HepG2 (cell line): ENCODE data around the gene MXRA7. TPM values are rescaled to one million over a fixed set of nuclear protein-coding genes. Genes with fewer than 3 reads are reported as not detected.
A peak's percentile ranks its signal among the peaks of the same experiment; 100 is the strongest.

Source experiments
- ATAC-seq: fragments of 200-7000 bp; cut with Tn5 transposase; 3 replicates; pipeline ENCODE4 v1.9.1; 2020; ENCODE audit warnings: mild to moderate bottlenecking, moderate library complexity
- BruUV-seq: library from RNA; stranded (reverse); fragments of 400-500 nt; replicated peaks from 2 replicates; lab custom pipeline; 2021; lab: Mats Ljungman, UMichigan
- CTCF ChIA-PET: fragments of 300-600 bp; formaldehyde crosslinking; extraction: SDS; loops from one replicate; lab custom pipeline; 2021; ENCODE audit warnings: low total read pairs, inconsistent platforms, low intra/inter-chr PET ratio; lab: Yijun Ruan, JAX
- POLR2A ChIA-PET: fragments of 350-600 bp; sonication (Branson Sonifier 250); formaldehyde crosslinking; loops from one replicate; lab custom pipeline; 2020; ENCODE audit warnings: antibody characterized with exemption, inconsistent platforms; lab: Yijun Ruan, JAX
- DNase-seq: peaks from one replicate; pipeline ENCODE4 v3.0.0-alpha.2; 2015; ENCODE audit warnings: low spot score
- FAIRE-seq: peaks from 3 replicates; lab custom pipeline; 2011; peaks lifted over from hg19 to GRCh38; lab: Jason Lieb, UNC
- H2AFZ ChIP-seq: one replicate; pipeline ENCODE4 v1.6.1; 2011; ENCODE audit warnings: low read length, inconsistent platforms
- H3K27ac ChIP-seq: fragments of 300-600 bp; 3 replicates; pipeline ENCODE4 v1.8.0; 2011; ENCODE audit warnings: mixed run types, mild to moderate bottlenecking, mixed read lengths, low read length, inconsistent platforms; ENCODE audit not compliant: insufficient read depth; ENCODE audit errors: extremely low read length
- H3K27me3 ChIP-seq, 2 experiments: fragments of 200-600 bp in 1 of 2; 2 replicates in 1 of 2; 3 replicates in 1 of 2; pipeline versions ENCODE4 v1.6.0 to v1.8.0; 2011; ENCODE audit warnings: low read length in 2 of 2, mild to moderate bottlenecking in 2 of 2, moderate library complexity in 2 of 2, inconsistent platforms in 1 of 2; ENCODE audit not compliant: insufficient read depth in 2 of 2, control insufficient read depth in 1 of 2
- H3K36me3 ChIP-seq, 2 experiments: fragments of 200-600 bp in 1 of 2; replicated peaks in 1 of 2; 2 replicates in 1 of 2; 3 replicates in 1 of 2; pipeline versions ENCODE4 v1.5.1 to v1.8.0; 2011; ENCODE audit warnings: low read length in 2 of 2, inconsistent platforms in 1 of 2; ENCODE audit not compliant: insufficient read depth in 2 of 2, control insufficient read depth in 1 of 2
- H3K4me1 ChIP-seq: 2 replicates; pipeline ENCODE4 v1.5.1; 2012; ENCODE audit warnings: low read length, inconsistent platforms; ENCODE audit not compliant: insufficient read depth
- H3K4me2 ChIP-seq: 2 replicates; pipeline ENCODE4 v1.6.0; 2011; ENCODE audit warnings: low read depth, low read length, inconsistent platforms
- H3K4me3 ChIP-seq, 3 experiments: fragments of 200-600 bp in 1 of 3; sonication (generic), shearing (Covaris generic) in 1 of 3; replicated peaks in 1 of 3; 2 replicates each; pipeline ENCODE4 v1.5.1; 2011 to 2016; ENCODE audit warnings: low read length in 3 of 3, inconsistent platforms in 2 of 3, low read depth in 2 of 3, mild to moderate bottlenecking in 2 of 3, control low read depth in 1 of 3, mixed read lengths in 1 of 3; ENCODE audit not compliant: insufficient read depth in 1 of 3
- H3K79me2 ChIP-seq: one replicate; pipeline ENCODE4 v1.6.1; 2011; ENCODE audit warnings: low read length, inconsistent platforms; ENCODE audit not compliant: insufficient read depth
- H3K9ac ChIP-seq: 2 replicates; pipeline ENCODE4 v1.6.0; 2011; ENCODE audit warnings: mild to moderate bottlenecking, low read depth, low read length, inconsistent platforms; ENCODE audit not compliant: insufficient read depth
- H3K9me3 ChIP-seq: 2 replicates; pipeline ENCODE4 v1.5.1; 2012; ENCODE audit warnings: mild to moderate bottlenecking, low read length
- H4K20me1 ChIP-seq: 2 replicates; pipeline ENCODE4 v1.6.0; 2011; ENCODE audit warnings: inconsistent platforms, mild to moderate bottlenecking, low read length, moderate library complexity; ENCODE audit not compliant: insufficient read depth
- GABPA ChIP-seq, 2 experiments: IDR thresholded peaks; 2 replicates each; pipeline ENCODE4 v1.6.1; 2011 to 2016; ENCODE audit warnings: low read depth in 2 of 2, low read length in 1 of 2, missing biosample characterization in 1 of 2, missing genetic modification characterization in 1 of 2
- KAT8 ChIP-seq: IDR thresholded peaks from 2 replicates; pipeline ENCODE4 v1.6.1; 2016; ENCODE audit warnings: missing genetic modification reagents, missing compliant biosample characterization
- NAIF1 ChIP-seq: sonication (generic); formaldehyde crosslinking; IDR thresholded peaks from 2 replicates; pipeline ENCODE4 v1.5.0; 2020; ENCODE audit warnings: mild to moderate bottlenecking, missing genetic modification reagents, borderline replicate concordance
- STAG1 ChIP-seq: sonication (generic); formaldehyde crosslinking; IDR thresholded peaks from 2 replicates; pipeline ENCODE4 v1.4.0; 2020; ENCODE audit warnings: missing genetic modification reagents
- ZFP36 ChIP-seq: fragments of 150-350 bp; IDR thresholded peaks from 2 replicates; pipeline ENCODE4 v1.6.1; 2018; ENCODE audit warnings: borderline replicate concordance, low read length, low read depth; ENCODE audit not compliant: partially characterized antibody
- ZNF660 ChIP-seq: sonication (generic); formaldehyde crosslinking; IDR thresholded peaks from 2 replicates; pipeline ENCODE4 v1.5.1; 2020; ENCODE audit warnings: mild to moderate bottlenecking, low read depth, missing genetic modification reagents, borderline replicate concordance
- WGBS: methylation state at CpG from one replicate; pipeline ENCODE4 v1.1.6; 2017; ENCODE audit warnings: low lambda C conversion rate; 5-methylcytosine and 5-hydroxymethylcytosine counted together
- in situ Hi-C: cut with HindIII; loops from 2 replicates; pipeline ENCODE4 v1.10.0; 2017; ENCODE audit warnings: low pct_unique_long_range_greater_than_20kb; ENCODE audit not compliant: extremely low pct_ligation_motif_present
- intact Hi-C: fragments of 100-400 bp; cut with micrococcal nuclease; formaldehyde crosslinking; loops from one replicate; pipeline ENCODE4 v1.10.0; 2022; ENCODE audit not compliant: unreplicated experiment
- polyA plus RNA-seq, 8 experiments: library from polyadenylated mRNA; depleted of rRNA in 3 of 8; stranded (reverse) in 7 of 8; unstranded in 1 of 8; fragments of >200 nt; fragmentation: Illumina TruSeq in 4 of 8; extraction: Trizol in 4 of 8; gene quantifications; 2 replicates each; pipeline versions ENCODE4 v1.2.1 to v1.2.3, GENCODE V29; 2011 to 2016; ENCODE audit warnings: low read depth in 4 of 8, missing spikeins in 1 of 8, mixed read lengths in 1 of 8; ENCODE audit not compliant: insufficient read depth in 1 of 8
- total RNA-seq, 5 experiments: library from RNA; depleted of rRNA; stranded (reverse); fragments of >200 nt; fragmentation: Illumina TruSeq; extraction: Trizol; gene quantifications; 2 replicates each; pipeline ENCODE4 v1.2.3, GENCODE V29; 2016; ENCODE audit warnings: low read depth in 1 of 5
- TF ChIP-seq, protein P1 (sequence below): sonication (generic); formaldehyde crosslinking; IDR thresholded peaks from 2 replicates; pipeline ENCODE4 v1.4.0; 2020; ENCODE audit warnings: mild to moderate bottlenecking, missing genetic modification reagents, borderline replicate concordance
- TF ChIP-seq, protein P2 (sequence below): sonication (generic); formaldehyde crosslinking; IDR thresholded peaks from 2 replicates; pipeline ENCODE4 v1.4.0; 2020; ENCODE audit warnings: missing genetic modification reagents

The MXRA7 gene
- total and polyA plus RNA-seq, 2 of the 13 experiments (the other 11 are each of a cell fraction or from before 2014, with no cell fraction given), result 44.8 to 112 TPM

DNA sequence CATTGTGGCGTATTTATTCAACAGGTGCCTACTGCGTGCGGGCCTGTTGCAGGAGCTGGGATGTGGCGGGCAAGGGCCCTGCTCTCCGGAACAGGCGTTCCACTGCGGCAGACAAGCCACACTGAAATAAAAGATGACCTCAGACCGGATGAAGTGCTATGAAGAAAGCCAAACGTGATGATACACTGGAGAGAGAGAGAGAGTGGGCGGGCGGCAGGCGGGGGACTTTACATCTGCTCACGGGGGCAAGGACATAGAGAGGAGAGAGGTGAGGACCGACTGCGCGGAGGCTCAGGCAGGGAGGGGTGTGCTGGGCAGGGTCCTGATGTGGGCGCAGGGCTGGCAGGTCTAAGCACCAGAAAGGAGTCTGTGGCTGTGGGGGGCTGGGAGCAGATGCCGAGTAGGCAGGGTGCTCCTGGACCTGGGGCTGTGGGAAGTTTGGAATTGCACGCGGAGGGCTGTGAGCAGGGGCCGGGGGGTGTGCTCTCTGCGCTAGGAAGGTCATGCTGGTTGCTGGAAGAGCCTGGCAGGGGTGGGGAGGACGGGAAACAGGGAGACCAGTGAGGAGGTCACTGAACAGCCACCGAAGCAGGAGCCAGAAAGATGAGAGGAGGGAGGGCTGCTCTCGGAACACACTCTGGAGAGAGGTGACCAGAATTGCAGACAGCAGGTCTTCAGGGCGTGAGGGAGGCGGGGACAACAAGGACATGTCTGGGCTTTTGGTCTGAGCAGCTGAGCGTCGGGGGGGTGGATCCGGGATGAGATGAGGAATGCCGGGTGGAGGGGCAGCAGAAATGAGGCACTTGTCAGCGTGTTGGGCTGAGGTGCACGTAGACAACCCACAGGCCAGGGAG is 9.9 kb downstream of the MXRA7 start:
- intact Hi-C loops, result loop anchor here (10.0 kb wide), 1 partner anchor 146 kb away; no protein-coding TSS in a partner anchor
- Histone ChIP-seq H3K9ac (peak overlapping the region; percentile 64), H3K4me3 (peak overlapping the region; percentile 56 to 75 (median 62)), H3K79me2 (peaks cover 23% of the 10 kb centered on the region), H3K4me2 (peak overlapping the region; percentile 94), H3K9me3 (no peaks in the 10 kb centered on the region), H3K36me3 (no peaks in the 10 kb centered on the region), H4K20me1 (peaks cover 3% of the 10 kb centered on the region; the same call in 1 of the 2 replicates), H3K27ac (peak overlapping the region; percentile 71), H3K4me1 (peaks cover 74% of the 10 kb centered on the region), H2AFZ (no peak overlapping the region), H3K27me3 (no peaks in the 10 kb centered on the region)
- in situ Hi-C loops, result no loop called here
- ChIA-PET CTCF (no interaction called here), POLR2A (interaction anchor here (0.6 to 3.5 kb wide), 9 partner anchors 10 to 301 kb away, joined by 3 to 25 read pairs (median 4); partner anchors contain the start of genes JMJD6, MFSD11, MXRA7 and SRSF2)
- DNase-seq (peak; percentile 86), ATAC-seq (peak; percentile 74), FAIRE-seq (peak; percentile 51)
- 6% methylated on average over 32 of the region's 33 CpGs for WGBS
- no TSS peak for BruUV-seq
- TF ChIP-seq NAIF1, result peak; percentile 8; the same call in 1 of the 2 replicates
- TF ChIP-seq GABPA (IDR thresholded peaks at IDR 0.05; ENCODE audit: low read depth, low read length), result no peak
- peak; percentile 52; the same call in 1 of the 2 replicates for TF ChIP-seq GABPA (CRISPR knock-in tag; IDR thresholded peaks at IDR 0.05; ENCODE audit: low read depth)
- no peak for TF ChIP-seq STAG1
- TF ChIP-seq KAT8 (CRISPR knock-in tag), result peak; percentile 62
- TF ChIP-seq, protein P1, sequence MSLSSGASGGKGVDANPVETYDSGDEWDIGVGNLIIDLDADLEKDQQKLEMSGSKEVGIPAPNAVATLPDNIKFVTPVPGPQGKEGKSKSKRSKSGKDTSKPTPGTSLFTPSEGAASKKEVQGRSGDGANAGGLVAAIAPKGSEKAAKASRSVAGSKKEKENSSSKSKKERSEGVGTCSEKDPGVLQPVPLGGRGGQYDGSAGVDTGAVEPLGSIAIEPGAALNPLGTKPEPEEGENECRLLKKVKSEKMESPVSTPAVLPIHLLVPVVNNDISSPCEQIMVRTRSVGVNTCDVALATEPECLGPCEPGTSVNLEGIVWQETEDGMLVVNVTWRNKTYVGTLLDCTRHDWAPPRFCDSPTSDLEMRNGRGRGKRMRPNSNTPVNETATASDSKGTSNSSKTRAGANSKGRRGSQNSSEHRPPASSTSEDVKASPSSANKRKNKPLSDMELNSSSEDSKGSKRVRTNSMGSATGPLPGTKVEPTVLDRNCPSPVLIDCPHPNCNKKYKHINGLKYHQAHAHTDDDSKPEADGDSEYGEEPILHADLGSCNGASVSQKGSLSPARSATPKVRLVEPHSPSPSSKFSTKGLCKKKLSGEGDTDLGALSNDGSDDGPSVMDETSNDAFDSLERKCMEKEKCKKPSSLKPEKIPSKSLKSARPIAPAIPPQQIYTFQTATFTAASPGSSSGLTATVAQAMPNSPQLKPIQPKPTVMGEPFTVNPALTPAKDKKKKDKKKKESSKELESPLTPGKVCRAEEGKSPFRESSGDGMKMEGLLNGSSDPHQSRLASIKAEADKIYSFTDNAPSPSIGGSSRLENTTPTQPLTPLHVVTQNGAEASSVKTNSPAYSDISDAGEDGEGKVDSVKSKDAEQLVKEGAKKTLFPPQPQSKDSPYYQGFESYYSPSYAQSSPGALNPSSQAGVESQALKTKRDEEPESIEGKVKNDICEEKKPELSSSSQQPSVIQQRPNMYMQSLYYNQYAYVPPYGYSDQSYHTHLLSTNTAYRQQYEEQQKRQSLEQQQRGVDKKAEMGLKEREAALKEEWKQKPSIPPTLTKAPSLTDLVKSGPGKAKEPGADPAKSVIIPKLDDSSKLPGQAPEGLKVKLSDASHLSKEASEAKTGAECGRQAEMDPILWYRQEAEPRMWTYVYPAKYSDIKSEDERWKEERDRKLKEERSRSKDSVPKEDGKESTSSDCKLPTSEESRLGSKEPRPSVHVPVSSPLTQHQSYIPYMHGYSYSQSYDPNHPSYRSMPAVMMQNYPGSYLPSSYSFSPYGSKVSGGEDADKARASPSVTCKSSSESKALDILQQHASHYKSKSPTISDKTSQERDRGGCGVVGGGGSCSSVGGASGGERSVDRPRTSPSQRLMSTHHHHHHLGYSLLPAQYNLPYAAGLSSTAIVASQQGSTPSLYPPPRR (CRISPR knock-in tag), result peak; percentile 80
- TF ChIP-seq, protein P2, sequence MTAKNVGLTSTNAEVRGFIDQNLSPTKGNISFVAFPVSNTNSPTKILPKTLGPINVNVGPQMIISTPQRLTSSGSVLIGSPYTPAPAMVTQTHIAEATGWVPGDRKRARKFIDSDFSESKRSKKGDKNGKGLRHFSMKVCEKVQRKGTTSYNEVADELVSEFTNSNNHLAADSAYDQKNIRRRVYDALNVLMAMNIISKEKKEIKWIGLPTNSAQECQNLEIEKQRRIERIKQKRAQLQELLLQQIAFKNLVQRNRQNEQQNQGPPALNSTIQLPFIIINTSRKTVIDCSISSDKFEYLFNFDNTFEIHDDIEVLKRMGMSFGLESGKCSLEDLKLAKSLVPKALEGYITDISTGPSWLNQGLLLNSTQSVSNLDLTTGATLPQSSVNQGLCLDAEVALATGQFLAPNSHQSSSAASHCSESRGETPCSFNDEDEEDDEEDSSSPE (CRISPR knock-in tag), result peak; percentile 53; the same call in 1 of the 2 replicates
- no peak for TF ChIP-seq ZFP36
- no peak for TF ChIP-seq ZNF660 (CRISPR knock-in tag)
